ENCODE results near the gene HNF4A. TPM values are rescaled to one million over a fixed set of nuclear protein-coding genes. Genes with fewer than 3 reads are reported as not detected.

HNF4A gene
- polyA plus RNA-seq, 1 of the 3 experiments (the other 2 are of a cell fraction): not detected

DNA sequence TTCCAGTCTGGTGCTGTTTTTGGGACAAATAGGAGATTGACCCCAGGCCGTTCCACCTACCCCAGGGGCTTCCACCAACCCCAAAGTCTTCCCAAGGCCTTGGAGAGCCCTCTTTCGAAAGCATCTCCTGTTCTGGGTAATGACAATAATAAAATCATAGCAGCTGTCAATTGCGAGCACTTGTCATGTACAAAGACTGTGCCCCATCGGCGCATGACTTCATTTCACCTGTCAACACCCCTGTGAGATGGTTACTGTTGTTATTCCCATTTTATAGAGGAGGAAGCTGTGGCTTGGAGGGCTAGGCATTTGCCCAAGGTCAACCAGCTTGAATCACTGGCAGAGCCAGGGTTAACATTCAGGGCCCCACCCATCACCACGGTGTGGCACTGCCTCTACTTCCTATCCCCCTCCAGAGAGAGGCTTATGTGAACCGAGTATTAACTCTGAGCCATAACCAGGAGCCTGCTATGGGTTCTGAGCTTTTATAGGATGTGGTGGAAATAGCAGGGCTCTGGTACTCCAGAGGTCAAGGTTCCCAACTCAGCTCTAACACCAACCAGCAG lies 51.2 kb downstream of the HNF4A start:
- Histone ChIP-seq H3K27me3 (ENCODE audit: insufficient read depth) (no peaks in the 10 kb centered on the region; the same call in 1 of the 2 replicates), H3K9me3 (no peaks in the 10 kb centered on the region), H3K4me3 (ENCODE audit: low read depth in 2 of 2, low read length in 1 of 2) (no peak overlapping the region), H3K36me3 (replicated peaks in 1 of 2; ENCODE audit: control insufficient read depth in 1 of 2, insufficient read depth in 2 of 2, low read length in 1 of 2) (no peaks in the 10 kb centered on the region), H3F3A (replicated peaks; ENCODE audit: insufficient read depth) (no peaks in the 10 kb centered on the region), H3K9ac (no peak overlapping the region), H4K20me1 (ENCODE audit: insufficient read depth) (no peaks in the 10 kb centered on the region), H3K4me1 (ENCODE audit: control insufficient read depth in 1 of 2, insufficient read depth in 2 of 2, low read depth in 1 of 2, low read length in 1 of 2) (peaks cover 0 to 10% of the 10 kb centered on the region in 2 experiments; a peak in 1 of 4 replicates), H2AFZ (ENCODE audit: low read depth) (no peak overlapping the region), H3K4me2 (no peak overlapping the region), H3K9me2 (no peaks in the 10 kb centered on the region), H3K27ac (ENCODE audit: low read depth in 2 of 2, low read length in 1 of 2) (no peak overlapping the region), H3K79me2 (ENCODE audit: insufficient read depth) (no peaks in the 10 kb centered on the region)
- CTCF ChIA-PET: interaction anchor here (0.8 to 2.2 kb wide), 7 partner anchors 9 to 204 kb away, joined by 3 to 5 read pairs (median 3); partner anchors contain the start of gene FITM2
- WGBS (ENCODE audit: low lambda C conversion rate): 77% methylated on average over 6 of the region's 7 CpGs
- no peak for DNase-seq
- POLR2A ChIA-PET: no interaction called here
- TF ChIP-seq YY1 (IDR thresholded peaks at IDR 0.05; ENCODE audit: low read depth): no peak
- no peak for TF ChIP-seq EZH2phosphoT487 (IDR thresholded peaks at IDR 0.05; ENCODE audit: borderline replicate concordance, low read depth)
- TF ChIP-seq SIN3A (IDR thresholded peaks at IDR 0.05; ENCODE audit: borderline replicate concordance, low read depth, low read length): no peak
- TF ChIP-seq, protein P1, sequence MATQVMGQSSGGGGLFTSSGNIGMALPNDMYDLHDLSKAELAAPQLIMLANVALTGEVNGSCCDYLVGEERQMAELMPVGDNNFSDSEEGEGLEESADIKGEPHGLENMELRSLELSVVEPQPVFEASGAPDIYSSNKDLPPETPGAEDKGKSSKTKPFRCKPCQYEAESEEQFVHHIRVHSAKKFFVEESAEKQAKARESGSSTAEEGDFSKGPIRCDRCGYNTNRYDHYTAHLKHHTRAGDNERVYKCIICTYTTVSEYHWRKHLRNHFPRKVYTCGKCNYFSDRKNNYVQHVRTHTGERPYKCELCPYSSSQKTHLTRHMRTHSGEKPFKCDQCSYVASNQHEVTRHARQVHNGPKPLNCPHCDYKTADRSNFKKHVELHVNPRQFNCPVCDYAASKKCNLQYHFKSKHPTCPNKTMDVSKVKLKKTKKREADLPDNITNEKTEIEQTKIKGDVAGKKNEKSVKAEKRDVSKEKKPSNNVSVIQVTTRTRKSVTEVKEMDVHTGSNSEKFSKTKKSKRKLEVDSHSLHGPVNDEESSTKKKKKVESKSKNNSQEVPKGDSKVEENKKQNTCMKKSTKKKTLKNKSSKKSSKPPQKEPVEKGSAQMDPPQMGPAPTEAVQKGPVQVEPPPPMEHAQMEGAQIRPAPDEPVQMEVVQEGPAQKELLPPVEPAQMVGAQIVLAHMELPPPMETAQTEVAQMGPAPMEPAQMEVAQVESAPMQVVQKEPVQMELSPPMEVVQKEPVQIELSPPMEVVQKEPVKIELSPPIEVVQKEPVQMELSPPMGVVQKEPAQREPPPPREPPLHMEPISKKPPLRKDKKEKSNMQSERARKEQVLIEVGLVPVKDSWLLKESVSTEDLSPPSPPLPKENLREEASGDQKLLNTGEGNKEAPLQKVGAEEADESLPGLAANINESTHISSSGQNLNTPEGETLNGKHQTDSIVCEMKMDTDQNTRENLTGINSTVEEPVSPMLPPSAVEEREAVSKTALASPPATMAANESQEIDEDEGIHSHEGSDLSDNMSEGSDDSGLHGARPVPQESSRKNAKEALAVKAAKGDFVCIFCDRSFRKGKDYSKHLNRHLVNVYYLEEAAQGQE (IDR thresholded peaks at IDR 0.05; ENCODE audit: low read depth, low read length): no peak
- TF ChIP-seq, protein P2, sequence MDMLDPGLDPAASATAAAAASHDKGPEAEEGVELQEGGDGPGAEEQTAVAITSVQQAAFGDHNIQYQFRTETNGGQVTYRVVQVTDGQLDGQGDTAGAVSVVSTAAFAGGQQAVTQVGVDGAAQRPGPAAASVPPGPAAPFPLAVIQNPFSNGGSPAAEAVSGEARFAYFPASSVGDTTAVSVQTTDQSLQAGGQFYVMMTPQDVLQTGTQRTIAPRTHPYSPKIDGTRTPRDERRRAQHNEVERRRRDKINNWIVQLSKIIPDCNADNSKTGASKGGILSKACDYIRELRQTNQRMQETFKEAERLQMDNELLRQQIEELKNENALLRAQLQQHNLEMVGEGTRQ (IDR thresholded peaks at IDR 0.05; ENCODE audit: borderline replicate concordance, low read depth, low read length): no peak
- TF ChIP-seq FOXM1 (IDR thresholded peaks at IDR 0.05; ENCODE audit: low read depth): no peak
- TF ChIP-seq, protein P3, sequence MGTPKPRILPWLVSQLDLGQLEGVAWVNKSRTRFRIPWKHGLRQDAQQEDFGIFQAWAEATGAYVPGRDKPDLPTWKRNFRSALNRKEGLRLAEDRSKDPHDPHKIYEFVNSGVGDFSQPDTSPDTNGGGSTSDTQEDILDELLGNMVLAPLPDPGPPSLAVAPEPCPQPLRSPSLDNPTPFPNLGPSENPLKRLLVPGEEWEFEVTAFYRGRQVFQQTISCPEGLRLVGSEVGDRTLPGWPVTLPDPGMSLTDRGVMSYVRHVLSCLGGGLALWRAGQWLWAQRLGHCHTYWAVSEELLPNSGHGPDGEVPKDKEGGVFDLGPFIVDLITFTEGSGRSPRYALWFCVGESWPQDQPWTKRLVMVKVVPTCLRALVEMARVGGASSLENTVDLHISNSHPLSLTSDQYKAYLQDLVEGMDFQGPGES (IDR thresholded peaks at IDR 0.05; ENCODE audit: low read depth, low read length): no peak
- TF ChIP-seq TAF1 (IDR thresholded peaks at IDR 0.05; ENCODE audit: borderline replicate concordance, low read depth, low read length): no peak
- no peak for TF ChIP-seq NFIC (IDR thresholded peaks at IDR 0.05; ENCODE audit: borderline replicate concordance)
- no peak for TF ChIP-seq GABPA (IDR thresholded peaks at IDR 0.05; ENCODE audit: low read depth)
- TF ChIP-seq, protein P4, sequence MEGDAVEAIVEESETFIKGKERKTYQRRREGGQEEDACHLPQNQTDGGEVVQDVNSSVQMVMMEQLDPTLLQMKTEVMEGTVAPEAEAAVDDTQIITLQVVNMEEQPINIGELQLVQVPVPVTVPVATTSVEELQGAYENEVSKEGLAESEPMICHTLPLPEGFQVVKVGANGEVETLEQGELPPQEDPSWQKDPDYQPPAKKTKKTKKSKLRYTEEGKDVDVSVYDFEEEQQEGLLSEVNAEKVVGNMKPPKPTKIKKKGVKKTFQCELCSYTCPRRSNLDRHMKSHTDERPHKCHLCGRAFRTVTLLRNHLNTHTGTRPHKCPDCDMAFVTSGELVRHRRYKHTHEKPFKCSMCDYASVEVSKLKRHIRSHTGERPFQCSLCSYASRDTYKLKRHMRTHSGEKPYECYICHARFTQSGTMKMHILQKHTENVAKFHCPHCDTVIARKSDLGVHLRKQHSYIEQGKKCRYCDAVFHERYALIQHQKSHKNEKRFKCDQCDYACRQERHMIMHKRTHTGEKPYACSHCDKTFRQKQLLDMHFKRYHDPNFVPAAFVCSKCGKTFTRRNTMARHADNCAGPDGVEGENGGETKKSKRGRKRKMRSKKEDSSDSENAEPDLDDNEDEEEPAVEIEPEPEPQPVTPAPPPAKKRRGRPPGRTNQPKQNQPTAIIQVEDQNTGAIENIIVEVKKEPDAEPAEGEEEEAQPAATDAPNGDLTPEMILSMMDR (IDR thresholded peaks at IDR 0.05): no peak
- TF ChIP-seq FOXJ3 (CRISPR knock-in tag; IDR thresholded peaks at IDR 0.05): no peak
- TF ChIP-seq RXRA (IDR thresholded peaks at IDR 0.05; ENCODE audit: borderline replicate concordance, low read depth): no peak
- TF ChIP-seq RFX5 (IDR thresholded peaks at IDR 0.05; ENCODE audit: low read length): no peak
- TF ChIP-seq, protein P5, sequence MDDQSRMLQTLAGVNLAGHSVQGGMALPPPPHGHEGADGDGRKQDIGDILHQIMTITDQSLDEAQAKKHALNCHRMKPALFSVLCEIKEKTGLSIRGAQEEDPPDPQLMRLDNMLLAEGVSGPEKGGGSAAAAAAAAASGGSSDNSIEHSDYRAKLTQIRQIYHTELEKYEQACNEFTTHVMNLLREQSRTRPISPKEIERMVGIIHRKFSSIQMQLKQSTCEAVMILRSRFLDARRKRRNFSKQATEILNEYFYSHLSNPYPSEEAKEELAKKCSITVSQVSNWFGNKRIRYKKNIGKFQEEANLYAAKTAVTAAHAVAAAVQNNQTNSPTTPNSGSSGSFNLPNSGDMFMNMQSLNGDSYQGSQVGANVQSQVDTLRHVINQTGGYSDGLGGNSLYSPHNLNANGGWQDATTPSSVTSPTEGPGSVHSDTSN (IDR thresholded peaks at IDR 0.05): no peak
